ENCODE results near the gene SFXN5. TPM values are rescaled to one million over a fixed set of nuclear protein-coding genes. Genes with fewer than 3 reads are reported as not detected.

Gene SFXN5
- total RNA-seq, 4 donors from 2014 or later = 8.4 to 18.3 (median 15.3) TPM

- DNase-seq (ENCODE audit: low spot score in 2 of 2) = peak in 1 of 2 donors; percentile 56
- intact Hi-C loops (cut with DNase I; ENCODE audit: low total_unique reads) = loop anchor here (5.0 to 10.0 kb wide), 2 partner anchors 83 to 171 kb away; partner anchors contain the start of gene SFXN5
- 85 to 95% methylated on average over 4 to 6 of the region's 6 CpGs for WGBS, 2 donors
- no peak overlapping the region for H3K4me3 ChIP-seq (ENCODE audit: low read depth, poor library complexity, severe bottlenecking)
- no peak for TF ChIP-seq POLR2A (IDR thresholded peaks at IDR 0.05)
- TF ChIP-seq, protein P1, sequence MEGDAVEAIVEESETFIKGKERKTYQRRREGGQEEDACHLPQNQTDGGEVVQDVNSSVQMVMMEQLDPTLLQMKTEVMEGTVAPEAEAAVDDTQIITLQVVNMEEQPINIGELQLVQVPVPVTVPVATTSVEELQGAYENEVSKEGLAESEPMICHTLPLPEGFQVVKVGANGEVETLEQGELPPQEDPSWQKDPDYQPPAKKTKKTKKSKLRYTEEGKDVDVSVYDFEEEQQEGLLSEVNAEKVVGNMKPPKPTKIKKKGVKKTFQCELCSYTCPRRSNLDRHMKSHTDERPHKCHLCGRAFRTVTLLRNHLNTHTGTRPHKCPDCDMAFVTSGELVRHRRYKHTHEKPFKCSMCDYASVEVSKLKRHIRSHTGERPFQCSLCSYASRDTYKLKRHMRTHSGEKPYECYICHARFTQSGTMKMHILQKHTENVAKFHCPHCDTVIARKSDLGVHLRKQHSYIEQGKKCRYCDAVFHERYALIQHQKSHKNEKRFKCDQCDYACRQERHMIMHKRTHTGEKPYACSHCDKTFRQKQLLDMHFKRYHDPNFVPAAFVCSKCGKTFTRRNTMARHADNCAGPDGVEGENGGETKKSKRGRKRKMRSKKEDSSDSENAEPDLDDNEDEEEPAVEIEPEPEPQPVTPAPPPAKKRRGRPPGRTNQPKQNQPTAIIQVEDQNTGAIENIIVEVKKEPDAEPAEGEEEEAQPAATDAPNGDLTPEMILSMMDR (IDR thresholded peaks at IDR 0.05) = no peak
These were observed 80.1 kb downstream of the SFXN5 start for GRCh38 chr2:72991439-72991725.

DNA sequence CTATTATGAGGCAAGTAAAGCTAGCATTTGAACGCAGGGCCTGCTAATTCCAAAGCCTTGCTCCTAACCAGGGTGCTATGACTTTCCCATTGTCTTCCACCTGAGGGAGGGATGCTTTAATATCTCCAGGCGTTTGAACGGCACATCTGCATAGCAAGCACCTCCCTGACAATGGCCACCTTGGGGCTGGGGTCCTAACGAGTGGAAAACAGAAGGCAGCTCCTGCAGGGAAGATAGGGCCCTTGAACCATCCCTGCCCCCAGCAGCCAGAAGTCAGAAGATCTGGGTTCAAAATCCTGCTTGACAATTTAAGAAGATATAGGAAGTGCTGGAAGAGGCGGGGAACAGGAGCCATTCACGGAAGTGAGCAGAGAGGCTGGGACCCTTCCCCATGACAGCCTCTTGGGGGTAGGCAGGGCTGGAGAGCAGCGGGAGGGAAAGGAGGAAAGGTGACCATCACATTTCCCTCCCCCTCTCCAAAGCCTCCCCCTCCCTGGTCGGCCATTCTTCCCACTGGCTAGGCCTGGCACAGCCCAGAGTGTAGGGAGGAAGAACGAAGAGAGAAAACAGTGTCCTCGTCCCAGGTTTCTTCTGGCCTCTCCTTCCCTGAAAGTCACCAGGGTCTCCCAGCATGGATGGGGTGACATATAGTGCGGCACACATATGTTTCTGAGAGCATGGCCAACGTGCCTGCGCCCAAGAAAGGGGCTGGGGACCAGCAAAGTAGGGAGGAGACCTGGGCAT lies 80.6 kb downstream of the SFXN5 start:
- DNase-seq (ENCODE audit: low spot score in 2 of 2) = peak in 1 of 2 donors; percentile 59
- TF ChIP-seq, protein P1 (IDR thresholded peaks at IDR 0.05) = no peak
- no peak for TF ChIP-seq POLR2A (IDR thresholded peaks at IDR 0.05)
- WGBS, 2 donors = 89 to 95% methylated on average over 13 of the region's 13 CpGs
- no peak overlapping the region for H3K4me3 ChIP-seq (ENCODE audit: low read depth, poor library complexity, severe bottlenecking)
- intact Hi-C loops (cut with DNase I; ENCODE audit: low total_unique reads) = loop anchor here (5.0 to 10.0 kb wide), 2 partner anchors 84 to 171 kb away; partner anchors contain the start of gene SFXN5

- no peak for TF ChIP-seq POLR2A (IDR thresholded peaks at IDR 0.05)
- no peak overlapping the region for H3K4me3 ChIP-seq (ENCODE audit: low read depth, poor library complexity, severe bottlenecking)
- DNase-seq (ENCODE audit: low spot score in 2 of 2) = peak in 1 of 2 donors; percentile 82
- intact Hi-C loops (cut with DNase I; ENCODE audit: low total_unique reads) = loop anchor here (5.0 to 10.0 kb wide), 2 partner anchors 85 to 172 kb away; partner anchors contain the start of gene SFXN5
- WGBS, 2 donors = 86 to 95% methylated on average over 15 to 25 of the region's 26 CpGs
These were observed 81.5 kb downstream of the SFXN5 start for GRCh38 chr2:72989770-72990556.

DNA sequence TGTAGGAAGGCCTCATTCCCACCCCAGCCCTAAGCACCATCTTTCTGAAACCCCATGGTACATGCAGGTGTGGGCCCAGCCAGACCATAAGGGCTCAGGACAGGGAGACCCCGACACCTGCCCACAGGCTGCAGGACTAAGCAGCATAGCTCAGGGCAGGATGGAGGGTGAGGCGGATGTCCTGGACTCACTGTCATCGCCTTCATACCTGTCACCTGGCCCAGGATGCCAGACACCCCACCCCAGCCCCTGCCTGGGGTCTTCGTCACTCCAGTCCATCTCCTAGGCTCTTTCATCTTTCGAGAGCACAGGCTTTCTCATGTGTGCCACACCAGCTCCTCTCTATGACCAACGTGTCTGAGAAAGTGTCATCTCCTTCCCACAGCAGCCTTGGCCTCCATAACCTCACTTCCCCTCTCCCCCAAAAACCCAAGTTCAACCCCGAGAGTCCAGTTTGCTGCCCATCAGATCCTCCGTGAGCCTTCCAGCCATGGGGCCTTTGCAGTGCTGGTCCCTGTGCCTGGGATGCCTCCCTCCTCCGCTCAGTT lies 82.7 kb downstream of the SFXN5 start:
- no peak for TF ChIP-seq POLR2A (IDR thresholded peaks at IDR 0.05)
- TF ChIP-seq, protein P1 (IDR thresholded peaks at IDR 0.05) = no peak
- peak in 1 of 2 donors; percentile 64 for DNase-seq (ENCODE audit: low spot score in 2 of 2)
- WGBS, 2 donors = 87 to 93% methylated on average over 9 of the region's 9 CpGs
- intact Hi-C loops (cut with DNase I; ENCODE audit: low total_unique reads) = no loop called here
- no peak overlapping the region for H3K4me3 ChIP-seq (ENCODE audit: low read depth, poor library complexity, severe bottlenecking)

DNA sequence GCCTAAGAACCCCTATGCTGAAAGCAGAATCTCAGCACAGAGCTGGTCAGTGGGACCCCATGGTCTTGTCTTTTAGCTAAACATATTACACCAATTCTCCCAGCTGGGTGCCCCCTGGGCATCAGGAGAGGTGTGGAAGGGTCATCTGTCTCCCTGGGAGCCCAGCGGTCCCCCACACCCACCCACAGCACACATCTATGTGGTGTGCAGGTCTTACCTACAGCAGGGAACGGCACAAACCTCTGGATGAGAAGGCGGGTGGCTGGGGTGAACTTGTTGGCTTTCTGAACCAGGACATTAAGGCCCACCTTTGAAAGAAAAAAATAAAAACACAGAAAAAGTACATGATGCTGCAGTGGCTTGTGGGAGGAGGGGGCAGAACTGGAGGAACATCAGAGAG lies 83.5 kb downstream of the SFXN5 start:
- no peak for DNase-seq (ENCODE audit: low spot score in 2 of 2)
- TF ChIP-seq, protein P1 (IDR thresholded peaks at IDR 0.05) = no peak
- TF ChIP-seq POLR2A (IDR thresholded peaks at IDR 0.05) = no peak
- WGBS, 2 donors = 95 to 97% methylated on average over 3 of the region's 3 CpGs
- intact Hi-C loops (cut with DNase I; ENCODE audit: low total_unique reads) = no loop called here
- H3K4me3 ChIP-seq (ENCODE audit: low read depth, poor library complexity, severe bottlenecking) = no peak overlapping the region
